DLD1 (cell line): ENCODE results near the gene PTPRG.

Experiments
- in situ Hi-C: cut with HindIII; loops from 2 replicates; pipeline ENCODE4 v1.10.0; 2017; ENCODE audit warnings: low sequenced_read_pairs

The PTPRG gene

DNA sequence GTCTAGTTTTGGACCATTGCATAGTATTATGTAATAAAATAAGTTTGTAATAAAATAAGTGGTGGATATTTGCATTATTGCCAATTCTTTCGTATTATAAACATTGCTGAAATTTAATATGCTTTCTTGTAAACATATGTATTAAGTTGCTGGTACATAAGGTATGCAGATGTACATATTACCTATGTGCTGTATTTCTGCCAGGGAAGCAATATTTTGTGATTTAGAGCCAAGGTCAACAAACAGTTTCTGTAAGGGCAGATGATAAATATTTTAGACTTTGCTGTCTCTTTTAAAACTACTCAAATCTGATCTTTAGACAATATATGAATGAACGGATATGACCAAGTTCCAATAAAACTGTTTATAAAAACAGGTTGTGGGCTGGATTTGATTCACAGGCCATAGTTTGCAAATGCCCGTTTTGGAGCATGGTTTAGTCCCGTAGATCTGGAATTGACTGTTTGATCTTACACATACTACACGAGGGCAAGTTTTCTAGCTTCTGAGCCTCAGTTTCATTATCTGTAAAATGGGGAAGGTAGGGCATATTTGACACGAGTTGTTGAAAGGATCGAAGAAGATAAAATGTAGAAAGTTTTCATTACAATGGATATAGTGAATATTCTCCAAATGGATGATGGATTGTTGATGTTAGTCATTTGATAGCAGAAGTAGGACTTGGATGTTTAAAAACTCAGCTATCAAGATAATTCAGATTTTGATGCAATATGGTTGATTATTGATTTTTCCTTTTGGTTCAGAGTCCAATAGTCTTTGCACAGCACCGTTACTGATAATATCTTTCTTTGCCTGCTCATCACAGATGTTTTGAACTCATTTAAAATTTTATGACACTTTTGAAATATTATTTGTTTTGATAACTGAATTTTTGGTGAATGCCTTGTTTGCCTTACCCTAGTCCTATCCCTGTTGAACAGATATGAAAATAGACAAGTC lies 417.4 kb downstream of the PTPRG start:
- in situ Hi-C loops: no loop called here

DNA sequence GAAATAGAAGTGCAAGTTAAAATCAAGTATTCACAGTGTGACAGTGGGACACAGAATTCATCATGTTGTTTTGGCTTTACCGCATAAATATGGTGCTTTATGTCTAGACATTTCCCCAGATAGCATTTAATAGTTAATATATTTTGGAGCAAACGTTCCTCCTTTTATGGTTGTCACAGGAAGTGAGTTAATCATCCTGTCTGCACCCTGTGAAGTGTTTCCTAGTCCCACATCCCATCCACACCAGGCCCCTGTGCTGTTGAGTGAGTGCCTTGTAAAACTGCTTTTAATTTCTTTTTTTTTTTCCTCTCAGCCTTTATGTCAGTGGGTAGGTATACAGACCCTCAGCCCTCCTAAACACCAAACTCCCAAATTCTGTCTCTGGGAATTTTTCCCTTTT lies 418.3 kb downstream of the PTPRG start:
- in situ Hi-C loops: no loop called here

DNA sequence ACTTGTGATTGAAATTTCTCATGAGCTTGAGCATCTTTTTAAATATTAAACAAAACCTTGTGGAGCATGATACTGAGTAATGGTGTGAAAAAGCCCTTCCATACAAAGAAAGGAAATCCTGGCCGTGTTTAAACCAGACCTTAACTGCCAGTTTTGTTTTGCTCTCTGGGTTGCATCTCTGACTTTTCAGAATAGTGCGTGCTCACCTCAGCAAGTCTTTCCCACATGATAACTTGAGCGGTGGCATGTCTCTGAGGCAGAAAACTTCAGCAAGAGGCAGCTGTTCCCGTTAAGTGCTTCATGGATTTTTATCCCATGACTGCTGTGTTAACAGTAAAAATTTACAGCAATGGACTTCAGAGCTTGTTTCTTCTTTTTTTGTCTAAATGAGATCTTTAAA lies 418.7 kb downstream of the PTPRG start:
- in situ Hi-C loops: no loop called here

DNA sequence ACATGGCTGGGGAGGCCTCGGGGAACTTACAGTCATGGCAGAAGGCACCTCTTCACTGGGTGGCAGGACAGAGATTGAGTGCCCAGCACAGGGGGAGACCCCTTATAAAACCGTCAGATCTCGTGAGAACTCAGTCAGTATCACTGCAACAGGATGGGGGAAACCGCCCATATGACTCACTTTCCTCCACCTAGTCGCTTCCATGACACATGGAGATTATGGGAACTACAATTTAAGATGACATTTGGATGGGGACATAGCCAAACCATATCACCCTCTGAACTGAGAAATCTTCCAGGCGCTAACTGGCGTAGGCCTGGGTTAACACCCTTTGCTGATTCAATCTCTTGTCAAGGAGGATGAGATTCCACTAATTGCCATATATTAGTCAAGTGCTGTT lies 419.7 kb downstream of the PTPRG start:
- in situ Hi-C loops: no loop called here

DNA sequence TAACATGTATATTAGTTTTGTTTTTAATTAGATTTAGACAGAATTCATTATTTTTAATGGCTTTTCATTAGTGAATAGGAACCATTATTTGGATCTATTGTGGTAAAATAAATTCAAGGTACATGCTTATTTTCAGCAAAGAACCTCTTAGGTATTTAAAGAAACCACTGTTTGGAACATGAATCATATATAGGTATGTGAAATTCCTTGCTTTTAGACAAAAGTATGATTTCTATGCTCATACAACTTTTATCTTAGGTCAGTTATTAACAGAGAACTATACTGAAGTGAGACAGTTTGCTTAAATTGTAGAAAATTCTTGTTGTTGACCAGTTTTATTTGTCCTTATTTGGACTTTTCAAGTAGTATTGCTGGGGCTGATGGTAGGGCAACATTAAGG lies 422.1 kb downstream of the PTPRG start:
- in situ Hi-C loops: no loop called here

DNA sequence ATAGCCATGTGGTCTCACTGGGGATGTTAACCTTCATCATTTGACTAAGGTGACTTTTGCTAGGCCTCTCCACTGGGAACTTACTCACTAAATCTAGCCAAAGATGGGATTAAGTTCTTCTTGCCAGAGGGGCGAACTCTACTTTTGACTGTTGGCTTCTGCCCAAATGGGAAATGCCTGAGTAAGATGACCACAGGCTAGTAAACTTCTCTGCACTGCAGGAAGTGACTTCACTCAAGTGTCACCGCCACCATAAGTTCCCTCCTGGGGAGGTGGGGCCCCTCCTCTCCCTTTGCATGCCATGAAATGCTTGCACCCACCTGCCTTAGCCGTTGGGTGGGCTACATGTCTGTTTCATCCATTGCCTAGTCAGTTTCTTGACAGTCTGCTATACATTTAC lies 423.6 kb downstream of the PTPRG start:
- in situ Hi-C loops: no loop called here

DNA sequence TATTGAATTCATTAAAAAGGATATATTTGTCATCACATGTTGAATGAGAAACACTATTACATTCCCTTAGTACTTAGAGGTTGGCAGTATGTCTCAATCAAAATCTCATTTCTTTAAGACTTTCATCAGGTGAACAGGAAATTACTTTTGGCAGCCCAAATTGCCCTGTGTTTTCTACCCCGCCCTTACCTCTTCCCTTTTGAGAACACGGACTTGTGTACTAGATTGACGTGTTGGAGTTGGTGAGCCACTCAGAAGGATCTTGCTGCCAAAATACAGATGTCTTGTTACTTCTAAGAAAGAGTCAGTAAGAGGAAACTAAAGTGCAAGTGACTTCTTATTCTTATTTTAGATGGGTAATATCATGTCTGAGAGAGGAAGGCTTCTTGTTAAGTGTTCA lies 425.1 kb downstream of the PTPRG start:
- in situ Hi-C loops: no loop called here

DNA sequence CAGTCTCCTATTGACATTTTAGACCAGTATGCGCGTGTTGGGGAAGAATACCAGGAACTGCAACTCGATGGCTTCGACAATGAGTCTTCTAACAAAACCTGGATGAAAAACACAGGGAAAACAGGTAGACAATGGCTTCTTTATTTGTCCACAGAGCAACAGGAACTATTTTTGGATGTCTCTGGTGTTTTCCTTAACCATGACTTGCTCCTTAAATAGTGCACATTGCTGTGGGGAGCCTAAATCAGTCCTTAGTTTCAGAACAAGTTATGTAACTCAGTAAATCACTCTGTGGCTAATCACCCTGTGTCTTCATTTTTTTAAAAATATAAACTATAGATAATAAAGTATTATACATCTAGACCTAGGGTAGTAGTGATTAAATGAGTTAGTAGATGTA lies 428.3 kb downstream of the PTPRG start:
- in situ Hi-C loops: no loop called here

DNA sequence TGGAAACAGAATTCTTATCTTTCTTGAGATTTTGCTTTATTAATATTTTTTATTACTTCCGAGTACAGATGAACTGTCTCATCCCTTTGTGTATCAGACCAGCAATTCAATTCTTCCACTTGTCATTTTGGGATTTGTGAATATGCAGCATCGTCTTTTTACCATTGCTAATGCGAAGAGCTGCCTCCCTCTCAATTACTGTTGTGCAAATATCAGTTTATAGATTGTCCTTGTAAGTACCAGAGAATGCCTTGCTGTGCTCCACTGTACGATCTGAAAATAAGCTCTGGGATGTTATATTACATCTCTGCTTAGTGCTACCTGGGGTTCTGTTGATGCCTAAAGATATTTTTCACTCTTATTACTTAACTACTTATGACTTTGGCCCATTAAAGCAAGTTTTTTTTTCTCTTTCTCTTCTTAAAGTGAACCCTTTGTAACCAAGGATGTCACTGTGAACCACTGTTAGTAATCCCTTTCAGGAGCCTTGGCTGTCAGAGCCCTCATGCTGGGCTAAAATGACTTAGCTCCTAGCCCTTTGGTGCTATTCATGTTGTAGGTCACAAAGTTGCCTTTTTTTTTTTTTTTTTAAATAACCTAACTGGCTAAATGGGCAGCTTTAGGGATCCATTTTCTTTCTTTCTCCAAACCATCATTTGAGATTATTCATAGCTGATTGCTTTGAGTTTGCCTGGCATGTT lies 429.1 kb downstream of the PTPRG start:
- in situ Hi-C loops: no loop called here

DNA sequence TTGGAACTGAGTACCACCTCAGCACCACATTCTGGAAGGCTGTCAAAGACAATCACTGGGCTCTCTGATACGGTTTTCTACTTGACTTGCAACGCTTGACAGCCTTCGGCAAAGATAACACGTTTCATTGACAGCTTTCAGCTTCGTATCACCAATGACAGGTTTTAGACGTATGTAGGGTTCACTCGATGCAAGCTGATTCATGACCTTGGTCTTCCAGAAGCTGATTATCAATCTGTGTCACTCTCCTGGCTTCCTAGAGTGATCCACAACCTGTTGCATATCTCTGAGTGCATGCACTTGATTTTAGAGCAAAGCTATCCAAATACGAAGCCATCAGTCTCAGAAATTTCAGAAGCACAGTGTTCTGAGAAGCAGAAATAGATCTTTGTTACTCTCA lies 430.3 kb downstream of the PTPRG start:
- in situ Hi-C loops: no loop called here

DNA sequence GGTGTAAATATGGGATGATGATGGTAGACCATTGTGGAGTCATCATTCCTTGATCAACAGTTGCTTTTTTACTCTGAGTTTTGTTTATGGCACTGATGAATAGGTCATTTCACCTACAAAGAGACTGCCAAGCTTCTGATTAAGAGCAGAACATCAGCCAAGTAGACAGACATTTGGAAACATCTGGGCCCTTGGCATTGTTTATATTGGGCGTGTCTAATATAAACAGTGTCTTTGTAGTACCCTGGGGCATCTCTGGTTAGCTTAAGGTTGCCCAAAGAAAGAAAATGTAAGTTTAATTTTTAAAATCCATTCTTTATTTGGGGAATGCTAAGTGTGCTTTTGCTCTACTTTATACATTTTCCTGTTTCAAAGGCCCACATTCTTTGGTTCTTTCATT lies 435.0 kb downstream of the PTPRG start:
- in situ Hi-C loops: no loop called here

DNA sequence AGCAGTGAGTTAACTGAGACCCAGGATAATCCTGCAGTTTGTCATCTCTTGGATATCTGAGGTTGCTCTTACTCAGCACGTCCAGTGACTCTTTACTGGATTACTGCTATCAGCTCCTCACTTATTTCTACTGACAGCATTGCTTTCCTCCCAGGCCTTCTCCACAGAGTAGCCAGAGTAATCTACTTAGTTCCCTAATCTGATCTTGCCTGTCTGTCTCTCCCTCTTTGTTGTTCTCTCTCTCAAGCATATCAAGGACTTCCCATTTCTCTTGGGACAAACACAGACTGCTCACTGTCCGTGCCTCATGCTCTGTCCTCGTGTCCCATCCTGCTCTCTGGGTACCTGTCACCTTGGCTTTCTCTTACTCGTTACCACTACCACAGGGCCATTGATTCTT lies 435.7 kb downstream of the PTPRG start:
- in situ Hi-C loops: no loop called here

DNA sequence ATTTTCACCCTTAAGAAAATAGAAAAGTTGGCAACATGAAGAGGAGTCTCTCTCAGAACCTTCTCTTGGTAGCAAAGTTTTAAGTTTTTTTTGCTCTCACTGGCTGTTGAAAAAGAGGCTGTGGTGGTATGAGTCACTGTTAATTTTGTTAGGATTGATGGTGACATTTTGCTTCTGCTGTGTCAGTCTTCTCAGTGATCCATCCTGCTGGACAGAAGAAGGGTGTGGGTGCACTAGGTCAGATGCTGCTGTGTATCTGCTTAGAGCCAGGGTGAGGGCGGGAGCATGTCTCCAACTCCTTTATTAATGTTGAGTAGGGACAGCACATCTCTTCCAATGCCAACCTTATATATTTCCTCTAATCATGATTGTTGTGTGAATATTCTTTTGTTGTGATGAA lies 442.5 kb downstream of the PTPRG start:
- in situ Hi-C loops: no loop called here

DNA sequence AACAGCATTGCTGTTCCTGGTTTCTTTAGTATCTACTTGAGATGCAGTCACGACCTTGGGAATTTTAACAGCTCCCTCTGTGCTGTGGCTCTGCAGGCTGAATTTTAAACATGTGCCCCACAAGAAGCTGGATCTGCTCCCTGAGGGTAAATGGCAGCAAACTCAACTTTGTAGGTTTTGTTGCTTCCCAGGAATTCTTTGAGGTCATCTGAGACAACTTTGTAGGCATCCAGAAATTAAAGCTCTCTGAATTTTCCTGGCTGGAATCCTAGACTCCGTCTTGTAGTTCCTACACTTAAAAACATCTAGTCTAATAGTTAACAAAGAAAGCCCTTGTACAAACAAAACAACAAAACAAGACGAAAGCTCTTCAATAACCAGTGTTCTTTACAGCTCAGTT lies 445.7 kb downstream of the PTPRG start:
- in situ Hi-C loops: no loop called here

DNA sequence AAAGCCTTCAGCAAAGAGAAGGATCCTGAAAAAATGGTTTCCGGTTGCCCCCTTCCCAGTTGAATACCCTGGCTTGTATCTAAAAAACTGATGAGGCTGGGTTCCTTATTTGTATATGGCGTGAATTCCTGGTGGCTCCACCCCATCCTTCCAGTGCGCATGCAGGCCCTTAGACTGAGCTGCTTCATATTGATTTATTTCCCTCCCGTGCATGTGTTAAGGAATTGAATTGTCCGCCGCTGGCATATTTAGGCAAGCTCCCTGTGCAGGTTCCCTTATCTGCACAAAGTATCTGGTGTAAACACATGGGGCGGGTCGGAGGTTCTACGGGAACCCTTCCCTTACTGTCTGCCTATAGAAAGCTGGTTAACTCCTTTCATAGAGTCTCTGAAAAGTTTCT lies 449.6 kb downstream of the PTPRG start:
- in situ Hi-C loops: no loop called here

DNA sequence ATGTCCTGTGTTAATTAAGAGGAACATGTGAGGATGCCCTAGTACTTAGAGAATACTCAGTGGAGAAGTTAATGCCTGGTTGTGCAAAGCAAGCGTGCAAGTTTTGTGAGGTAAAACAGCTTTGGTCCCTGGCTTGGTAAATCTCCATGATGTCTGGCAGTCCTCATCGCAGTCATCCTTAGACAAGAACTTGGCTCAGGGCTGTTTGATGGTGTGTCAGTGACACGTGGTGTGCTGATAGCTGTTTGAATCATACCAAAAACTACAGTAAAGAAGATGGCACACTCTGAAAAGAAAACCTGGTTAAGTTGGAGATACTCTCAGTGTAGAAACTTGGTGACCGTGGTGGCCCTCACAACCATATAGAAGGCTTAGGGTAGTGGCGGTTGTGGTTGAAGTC lies 450.3 kb downstream of the PTPRG start:
- in situ Hi-C loops: no loop called here

DNA sequence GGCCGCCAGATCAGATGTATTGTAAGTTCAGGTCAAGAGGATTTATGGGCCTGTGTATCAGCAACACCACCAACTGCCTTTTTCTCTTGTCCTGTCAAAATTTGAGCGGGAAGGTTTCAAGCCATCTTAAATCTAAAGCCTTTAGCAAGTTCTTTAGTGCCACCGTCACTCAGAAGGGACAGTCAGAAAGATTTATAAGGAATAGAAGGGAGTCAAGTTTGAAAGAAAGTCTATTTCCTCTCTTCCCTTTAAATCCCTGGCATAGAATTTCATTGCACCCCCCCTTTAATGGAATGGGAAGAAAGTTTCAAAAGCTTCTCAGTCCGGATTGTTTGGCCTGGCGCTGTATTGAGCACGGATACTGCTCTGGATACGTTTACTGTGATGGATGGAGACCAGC lies 452.6 kb downstream of the PTPRG start:
- in situ Hi-C loops: no loop called here

DNA sequence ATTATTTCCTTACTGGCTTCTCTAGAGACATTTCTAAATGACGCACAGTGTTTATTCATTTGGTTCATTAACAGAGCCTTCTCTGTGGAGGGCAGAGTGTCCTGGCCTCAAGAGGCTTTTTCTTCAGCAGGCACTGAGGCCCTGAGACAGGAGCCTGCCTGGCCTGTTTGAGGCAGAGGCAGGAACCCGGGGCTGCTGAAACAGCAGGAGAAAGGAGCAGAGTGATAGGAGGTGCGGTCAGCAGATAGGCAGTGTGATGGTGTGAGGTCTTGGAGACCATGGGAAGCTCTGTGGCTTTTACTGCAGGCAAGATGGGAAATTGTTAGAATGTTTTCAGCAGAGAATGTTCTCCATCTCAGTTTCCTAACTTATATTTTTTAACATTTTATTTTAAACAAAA lies 453.7 kb downstream of the PTPRG start:
- in situ Hi-C loops: no loop called here

DNA sequence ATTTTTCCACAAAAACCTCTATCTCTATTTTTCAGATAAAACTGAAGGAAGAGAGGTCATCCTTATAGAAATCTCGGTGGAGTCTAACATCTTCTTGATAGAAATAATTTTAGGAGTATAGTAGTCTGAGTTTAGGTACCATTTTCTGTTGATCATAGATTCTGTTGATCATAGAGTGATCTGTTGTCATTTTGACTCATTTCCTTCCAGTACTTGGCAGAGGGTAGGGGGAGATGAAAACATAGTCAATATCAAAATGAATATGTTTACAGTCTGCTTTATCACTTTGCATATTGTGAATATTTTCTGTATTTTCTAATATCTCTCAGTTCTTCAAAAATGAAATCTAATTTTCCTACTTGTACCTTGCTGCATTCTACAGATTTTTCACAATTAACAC lies 458.5 kb downstream of the PTPRG start:
- in situ Hi-C loops: no loop called here

DNA sequence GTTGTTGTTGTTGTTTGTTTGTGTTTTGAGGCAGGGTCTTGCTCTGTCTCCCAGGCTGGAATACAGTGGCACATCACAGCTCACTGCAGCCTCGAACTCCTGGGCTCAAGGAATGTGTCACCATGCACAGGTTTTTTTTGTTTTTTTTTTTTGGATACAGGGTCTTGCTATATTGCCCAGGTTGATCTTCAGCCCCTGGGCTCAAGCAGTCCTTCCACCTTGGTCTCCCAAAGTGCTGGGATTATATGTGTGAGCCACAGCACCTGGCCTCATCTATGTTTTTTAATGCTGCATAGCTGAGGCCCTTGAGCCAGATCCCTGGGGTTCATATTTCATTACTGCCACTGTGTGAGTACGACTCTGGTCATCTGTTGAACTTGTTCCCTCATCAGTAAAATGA lies 459.3 kb downstream of the PTPRG start:
- in situ Hi-C loops: no loop called here

DNA sequence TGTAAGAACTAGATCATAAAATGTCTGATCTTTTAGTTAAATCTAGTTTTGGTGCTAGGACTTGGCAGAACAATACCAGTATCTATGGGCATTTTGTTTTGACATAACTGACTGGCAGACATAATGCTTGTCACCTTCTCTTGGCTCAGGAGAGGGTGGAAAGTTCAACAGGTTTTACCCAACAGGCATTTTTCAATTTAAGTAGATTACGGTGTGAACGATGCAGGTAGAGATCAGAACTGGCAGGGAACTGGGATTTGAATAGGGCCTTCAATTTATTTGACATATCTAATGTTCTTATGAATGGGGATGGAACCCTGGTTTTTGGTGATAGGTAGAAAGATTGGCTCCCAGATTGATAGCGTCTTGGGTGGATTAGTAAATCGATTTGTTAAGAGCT lies 460.9 kb downstream of the PTPRG start:
- in situ Hi-C loops: no loop called here

DNA sequence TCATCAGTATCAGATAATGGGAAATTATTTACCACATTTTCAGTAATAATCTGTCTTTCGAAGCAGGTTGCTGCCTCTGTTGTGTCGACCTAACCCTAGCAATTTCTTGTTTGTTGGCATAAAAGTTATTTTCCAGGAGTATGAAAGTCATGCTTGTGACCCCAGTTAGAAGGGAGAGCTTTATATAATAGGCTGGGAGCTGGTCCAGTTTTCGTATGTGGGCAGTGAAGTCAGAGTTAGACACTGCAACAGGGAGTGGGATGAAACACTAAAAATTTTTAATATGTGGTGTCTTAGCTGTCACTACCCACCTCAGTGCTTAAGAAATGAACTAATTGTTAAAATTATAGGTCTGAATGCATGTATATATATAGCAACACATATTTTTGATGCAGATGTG lies 463.5 kb downstream of the PTPRG start:
- in situ Hi-C loops: no loop called here
